MCF 10A (cell line): ENCODE results near the gene LMNA. TPM values are rescaled to one million over a fixed set of nuclear protein-coding genes. Genes with fewer than 3 reads are reported as not detected.

Experiments used
- BruUV-seq: library from RNA; stranded (reverse); fragments of 400-500 nt; replicated peaks from 2 replicates; lab custom pipeline; 2021; lab: Mats Ljungman, UMichigan
- CTCF ChIA-PET: fragments of 300-600 bp; sonication (Branson Sonifier 250); formaldehyde crosslinking; extraction: SDS; loops from one replicate; lab custom pipeline; 2021; ENCODE audit warnings: antibody characterized with exemption, inconsistent platforms; lab: Yijun Ruan, JAX
- POLR2A ChIA-PET: fragments of 300-600, 350-650 bp; sonication (Branson Sonifier 250); formaldehyde crosslinking; extraction: SDS; loops from one replicate; lab custom pipeline; 2020; ENCODE audit warnings: antibody characterized with exemption, inconsistent platforms; lab: Yijun Ruan, JAX
- DNase-seq: peaks from one replicate; pipeline ENCODE4 v3.0.0-alpha.2; 2018; ENCODE audit not compliant: unreplicated experiment
- H3K27ac Mint-ChIP-seq: one replicate; pipeline ENCODE4 v1.8.0; 2022; ENCODE audit warnings: mild to moderate bottlenecking, low read depth, mixed read lengths; ENCODE audit not compliant: unreplicated experiment
- H3K27me3 Mint-ChIP-seq: one replicate; pipeline ENCODE4 v1.8.0; 2022; ENCODE audit warnings: mixed read lengths; ENCODE audit not compliant: insufficient read depth, unreplicated experiment
- H3K36me3 Mint-ChIP-seq: one replicate; pipeline ENCODE4 v1.8.0; 2022; ENCODE audit warnings: mild to moderate bottlenecking, moderate library complexity, mixed read lengths; ENCODE audit not compliant: insufficient read depth, unreplicated experiment
- H3K4me1 Mint-ChIP-seq: one replicate; pipeline ENCODE4 v1.8.0; 2022; ENCODE audit warnings: mixed read lengths; ENCODE audit not compliant: insufficient read depth, unreplicated experiment
- H3K4me3 Mint-ChIP-seq: one replicate; pipeline ENCODE4 v1.8.0; 2022; ENCODE audit warnings: mild to moderate bottlenecking, moderate library complexity, mixed read lengths; ENCODE audit not compliant: unreplicated experiment
- H3K9me3 Mint-ChIP-seq: one replicate; pipeline ENCODE4 v1.8.0; 2022; ENCODE audit warnings: mixed read lengths; ENCODE audit not compliant: unreplicated experiment
- CTCF ChIP-seq: fragments of 200-600 bp; IDR thresholded peaks from one replicate; pipeline ENCODE4 v1.8.0; 2022; ENCODE audit warnings: antibody characterized with exemption, mild to moderate bottlenecking; ENCODE audit not compliant: unreplicated experiment
- intact Hi-C: fragments of 100-400 bp; cut with micrococcal nuclease; formaldehyde crosslinking; loops from 2 replicates; pipeline ENCODE4 v1.14.1; 2022
- total RNA-seq: library from RNA; stranded (reverse); gene quantifications from 2 replicates; pipeline ENCODE4 v1.2.3, GENCODE V29; 2022

LMNA gene
- total RNA-seq, 1 experiment from 2014 or later, result 716 TPM

- Mint-ChIP-seq H3K4me3 (no peak overlapping the region), H3K36me3 (no peaks in the 10 kb centered on the region), H3K27ac (no peak overlapping the region), H3K4me1 (peaks cover 5% of the 10 kb centered on the region), H3K9me3 (no peaks in the 10 kb centered on the region), H3K27me3 (no peaks in the 10 kb centered on the region)
- no peak for DNase-seq
- ChIA-PET POLR2A (interaction anchor here (0.6 to 28.2 kb wide), 6 partner anchors 11 to 145 kb away, joined by 3 to 960 read pairs (median 4); partner anchors contain the start of genes LAMTOR2, LMNA, PMF1 and SLC25A44), CTCF (interaction anchor here (0.6 to 26.9 kb wide), 6 partner anchors 18 to 807 kb away, joined by 3 to 1892 read pairs (median 122); partner anchors contain the start of genes LMNA and SEMA4A)
- intact Hi-C loops, result no loop called here
- BruUV-seq, result no TSS peak
- no peak for TF ChIP-seq CTCF
Observed at GRCh38 chr1:156083800-156084790, 30.4 kb upstream of the LMNA start.

- no peaks in the 10 kb centered on the region for H3K27me3 Mint-ChIP-seq
- ChIA-PET POLR2A (interaction anchor here (28.2 kb wide), 1 partner anchor 37 kb away, joined by 960 read pairs; the partner anchor contains the start of gene LMNA), CTCF (interaction anchor here (0.6 to 26.9 kb wide), 4 partner anchors 16 to 297 kb away, joined by 3 to 1892 read pairs (median 379); partner anchors contain the start of genes LMNA and SEMA4A)
- intact Hi-C loops, result no loop called here
- no peaks in the 10 kb centered on the region for H3K9me3 Mint-ChIP-seq
- no peak for DNase-seq
- H3K36me3 Mint-ChIP-seq, result no peaks in the 10 kb centered on the region
- no peak overlapping the region for H3K4me3 Mint-ChIP-seq
- peaks cover 5% of the 10 kb centered on the region for H3K4me1 Mint-ChIP-seq
- no peak for TF ChIP-seq CTCF
- BruUV-seq, result no TSS peak
- H3K27ac Mint-ChIP-seq, result no peak overlapping the region
Observed at GRCh38 chr1:156086256-156086662, 28.3 kb upstream of the LMNA start.

- POLR2A ChIA-PET, result interaction anchor here (2.7 to 28.2 kb wide), 2 partner anchors 34 to 123 kb away, joined by 12 to 960 read pairs; partner anchors contain the start of genes LMNA and PMF1
- TF ChIP-seq CTCF, result no peak
Observed at GRCh38 chr1:156089704-156090103, 24.8 kb upstream of the LMNA start.

More at GRCh38 chr1:156089704-156090103, 24.8 kb upstream of the LMNA start:
- H3K9me3 Mint-ChIP-seq, result no peaks in the 10 kb centered on the region
- H3K4me1 Mint-ChIP-seq, result peaks cover 5% of the 10 kb centered on the region
- CTCF ChIA-PET, result interaction anchor here (0.6 to 26.9 kb wide), 15 partner anchors 9 to 214 kb away, joined by 3 to 1892 read pairs (median 7); partner anchors contain the start of genes ARHGEF2, BGLAP, LMNA and PMF1
- no TSS peak for BruUV-seq
- H3K27me3 Mint-ChIP-seq, result no peaks in the 10 kb centered on the region
- DNase-seq, result no peak
- no peak overlapping the region for H3K27ac Mint-ChIP-seq
- no peak overlapping the region for H3K4me3 Mint-ChIP-seq
- intact Hi-C loops, result loop anchor here (1.0 to 2.0 kb wide), 6 partner anchors 41 to 355 kb away; no protein-coding TSS in a partner anchor
- no peaks in the 10 kb centered on the region for H3K36me3 Mint-ChIP-seq
